SU-DHL-6 (cell line): ENCODE measurements around the gene AOC3.
A peak's percentile ranks its signal among the peaks of the same experiment; 100 is the strongest.

Experiments used
- H2AFZ ChIP-seq: fragments of 200-600 bp; sonication (generic); 2 replicates; pipeline ENCODE4 v1.6.1; 2014; ENCODE audit warnings: low read depth, mild to moderate bottlenecking, moderate library complexity, mixed read lengths, antibody characterized with exemption, low read length; ENCODE audit not compliant: severe bottlenecking
- H3F3A ChIP-seq: fragments of 200-600 bp; shearing (Covaris generic); 2 replicates; pipeline ENCODE4 v1.6.0; 2016; ENCODE audit warnings: antibody characterized with exemption, mild to moderate bottlenecking; ENCODE audit not compliant: insufficient read depth
- H3K27ac ChIP-seq: fragments of 200-600 bp; sonication (generic); 2 replicates; pipeline ENCODE4 v1.5.1; 2016; ENCODE audit warnings: low read depth, mild to moderate bottlenecking, low read length, moderate library complexity, mixed read lengths
- H3K27me3 ChIP-seq: fragments of 200-600 bp; sonication (generic), shearing (Covaris generic); 2 replicates; pipeline ENCODE4 v1.6.0; 2014; ENCODE audit warnings: mild to moderate bottlenecking, low read length
- H3K36me3 ChIP-seq: fragments of 200-600 bp; sonication (generic); 2 replicates; pipeline ENCODE4 v1.6.1; 2014; ENCODE audit warnings: mild to moderate bottlenecking, low read length, mixed read lengths
- H3K4me2 ChIP-seq: fragments of 300-600, 200-600 bp; shearing (Covaris generic), sonication (generic); 2 replicates; pipeline ENCODE4 v1.6.0; 2014; ENCODE audit warnings: low read length, low read depth, mild to moderate bottlenecking; ENCODE audit not compliant: poor library complexity, severe bottlenecking
- H3K4me3 ChIP-seq: fragments of 200-600 bp; sonication (generic); 2 replicates; pipeline ENCODE4 v1.5.1; 2014; ENCODE audit warnings: antibody characterized with exemption, low read length, mild to moderate bottlenecking, mixed read lengths; ENCODE audit not compliant: insufficient read depth, poor library complexity, severe bottlenecking
- H3K79me2 ChIP-seq: fragments of 200-600 bp; sonication (generic); 2 replicates; pipeline ENCODE4 v1.6.1; 2014; ENCODE audit warnings: mild to moderate bottlenecking, low read length, moderate library complexity; ENCODE audit not compliant: insufficient read depth
- H3K9ac ChIP-seq: fragments of 200-600 bp; sonication (generic); 2 replicates; pipeline ENCODE4 v1.7.0; 2014; ENCODE audit warnings: mild to moderate bottlenecking, low read length
- H3K9me2 ChIP-seq: fragments of 200-600 bp; sonication (generic); replicated peaks from 2 replicates; pipeline ENCODE4 v1.6.1; 2014; ENCODE audit warnings: low read length; ENCODE audit not compliant: insufficient read depth
- H3K9me3 ChIP-seq: fragments of 200-600 bp; sonication (generic); 2 replicates; pipeline ENCODE4 v1.6.1; 2014; ENCODE audit warnings: low read length, mixed read lengths; ENCODE audit not compliant: insufficient read depth
- H4K20me1 ChIP-seq: fragments of 200-600 bp; sonication (generic); 2 replicates; pipeline ENCODE4 v1.6.1; 2014; ENCODE audit warnings: low read depth, mild to moderate bottlenecking, antibody characterized with exemption, low read length, moderate library complexity, mixed read lengths
- EZH2phosphoT487 ChIP-seq: fragments of 200-600 bp; sonication (generic), shearing (Covaris generic); conservative IDR thresholded peaks from 2 replicates; pipeline ENCODE4 v1.6.1; 2018; ENCODE audit warnings: mild to moderate bottlenecking, antibody characterized with exemption, low read length, moderate library complexity, mixed read lengths
- TF ChIP-seq, protein P1 (sequence below): fragments of 200-600 bp; sonication (generic); IDR thresholded peaks from one replicate; pipeline ENCODE4 v1.5.1; 2017; ENCODE audit warnings: antibody characterized with exemption, mild to moderate bottlenecking, low read length, moderate library complexity; ENCODE audit not compliant: insufficient read depth, poor library complexity, severe bottlenecking

AOC3 gene

GRCh38 chr17:42841975-42842685 lies 8.9 kb upstream of the AOC3 start:
- H3K36me3 ChIP-seq, result peaks cover 25% of the 10 kb centered on the region
- H2AFZ ChIP-seq, result no peak overlapping the region
- H4K20me1 ChIP-seq, result no peaks in the 10 kb centered on the region
- no peak overlapping the region for H3K4me2 ChIP-seq
- H3K9me2 ChIP-seq, result no peaks in the 10 kb centered on the region
- H3F3A ChIP-seq, result no peaks in the 10 kb centered on the region
- no peak overlapping the region for H3K27ac ChIP-seq
- H3K79me2 ChIP-seq, result no peaks in the 10 kb centered on the region
- H3K27me3 ChIP-seq, result no peaks in the 10 kb centered on the region
- no peaks in the 10 kb centered on the region for H3K9me3 ChIP-seq
- H3K9ac ChIP-seq, result no peak overlapping the region
- no peak overlapping the region for H3K4me3 ChIP-seq
- no peak for TF ChIP-seq EZH2phosphoT487
- TF ChIP-seq, protein P1, sequence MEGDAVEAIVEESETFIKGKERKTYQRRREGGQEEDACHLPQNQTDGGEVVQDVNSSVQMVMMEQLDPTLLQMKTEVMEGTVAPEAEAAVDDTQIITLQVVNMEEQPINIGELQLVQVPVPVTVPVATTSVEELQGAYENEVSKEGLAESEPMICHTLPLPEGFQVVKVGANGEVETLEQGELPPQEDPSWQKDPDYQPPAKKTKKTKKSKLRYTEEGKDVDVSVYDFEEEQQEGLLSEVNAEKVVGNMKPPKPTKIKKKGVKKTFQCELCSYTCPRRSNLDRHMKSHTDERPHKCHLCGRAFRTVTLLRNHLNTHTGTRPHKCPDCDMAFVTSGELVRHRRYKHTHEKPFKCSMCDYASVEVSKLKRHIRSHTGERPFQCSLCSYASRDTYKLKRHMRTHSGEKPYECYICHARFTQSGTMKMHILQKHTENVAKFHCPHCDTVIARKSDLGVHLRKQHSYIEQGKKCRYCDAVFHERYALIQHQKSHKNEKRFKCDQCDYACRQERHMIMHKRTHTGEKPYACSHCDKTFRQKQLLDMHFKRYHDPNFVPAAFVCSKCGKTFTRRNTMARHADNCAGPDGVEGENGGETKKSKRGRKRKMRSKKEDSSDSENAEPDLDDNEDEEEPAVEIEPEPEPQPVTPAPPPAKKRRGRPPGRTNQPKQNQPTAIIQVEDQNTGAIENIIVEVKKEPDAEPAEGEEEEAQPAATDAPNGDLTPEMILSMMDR, result no peak

GRCh38 chr17:42843358-42843934 lies 7.6 kb upstream of the AOC3 start:
- H3F3A ChIP-seq, result no peaks in the 10 kb centered on the region
- H3K27me3 ChIP-seq, result no peaks in the 10 kb centered on the region
- H3K4me3 ChIP-seq, result no peak overlapping the region
- TF ChIP-seq, protein P1, result peak; percentile 9
- TF ChIP-seq EZH2phosphoT487, result no peak
- H3K9ac ChIP-seq, result no peak overlapping the region
- no peaks in the 10 kb centered on the region for H3K9me3 ChIP-seq
- no peak overlapping the region for H2AFZ ChIP-seq
- no peaks in the 10 kb centered on the region for H3K79me2 ChIP-seq
- no peak overlapping the region for H3K4me2 ChIP-seq
- no peaks in the 10 kb centered on the region for H4K20me1 ChIP-seq
- H3K36me3 ChIP-seq, result peaks cover 18% of the 10 kb centered on the region
- H3K9me2 ChIP-seq, result no peaks in the 10 kb centered on the region
- H3K27ac ChIP-seq, result no peak overlapping the region

DNA sequence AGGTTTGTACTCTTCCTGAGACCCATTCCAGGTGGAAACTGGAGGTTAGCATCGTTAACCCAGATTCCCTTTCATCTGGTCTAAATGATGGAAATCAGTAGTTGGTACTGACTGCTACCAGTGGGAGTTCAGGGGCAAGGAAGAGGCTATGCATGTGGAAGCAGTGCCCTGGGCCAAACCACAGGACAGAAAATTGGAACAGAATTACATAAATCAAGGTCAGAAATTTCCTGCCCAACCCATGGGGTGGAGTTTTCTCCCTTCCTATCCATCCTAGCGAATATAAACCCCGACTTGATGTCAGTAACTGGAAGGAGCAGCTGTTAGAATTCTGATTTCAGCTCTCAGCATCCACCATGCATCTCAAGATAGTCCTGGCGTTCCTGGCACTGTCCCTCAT lies 6.7 kb upstream of the AOC3 start, which contains the start of gene AOC2:
TSS of gene AOC2 (plus strand) at position 310 of the 400 bp plus-strand sequence. CDS start at position 357, 47 bp downstream.
- H3K4me2 ChIP-seq, result no peak within 1 kb of the TSS
- H3K9me2 ChIP-seq, result no peaks in the 10 kb centered on the region
- H3K36me3 ChIP-seq, result peaks cover 11% of the 10 kb centered on the region
- no peak within 1 kb of the TSS for H3K9ac ChIP-seq
- no peaks in the 10 kb centered on the region for H3F3A ChIP-seq
- H3K79me2 ChIP-seq, result no peaks in the 10 kb centered on the region
- H3K4me3 ChIP-seq, result no peak within 1 kb of the TSS
- H3K9me3 ChIP-seq, result no peaks in the 10 kb centered on the region
- no peak within 1 kb of the TSS for H2AFZ ChIP-seq
- H3K27ac ChIP-seq, result no peak within 1 kb of the TSS
- H4K20me1 ChIP-seq, result no peaks in the 10 kb centered on the region
- TF ChIP-seq, protein P1, result no peak
- no peak for TF ChIP-seq EZH2phosphoT487
- no peaks in the 10 kb centered on the region for H3K27me3 ChIP-seq
